CD8-positive, alpha-beta memory T cell (primary cell): ENCODE measurements around the gene FBLIM1. TPM values are rescaled to one million over a fixed set of nuclear protein-coding genes. Genes with fewer than 3 reads are reported as not detected.

Experiments used
- CTCF ChIA-PET: fragments of 350-600 bp; sonication (Branson Sonifier 250); formaldehyde crosslinking; loops from one replicate; lab custom pipeline; 2021; ENCODE audit warnings: antibody characterized with exemption; lab: Charles Lee
- POLR2A ChIA-PET: fragments of 350-600 bp; sonication (Branson Sonifier 250); formaldehyde crosslinking; loops from one replicate; lab custom pipeline; 2021; ENCODE audit warnings: antibody characterized with exemption; lab: Charles Lee
- DNase-seq, 5 donors: peaks; one replicate each; pipeline versions ENCODE4 v3.0.0 to v3.0.0-alpha.2; 2020 to 2022; ENCODE audit warnings: mixed read lengths in 1 of 5
- H3K27ac ChIP-seq: one replicate; pipeline ENCODE4 v1.7.0; 2013; ENCODE audit warnings: low read depth, mild to moderate bottlenecking, low read length, moderate library complexity
- H3K27me3 ChIP-seq: 2 replicates; pipeline ENCODE4 v1.7.0; 2013; ENCODE audit warnings: low read length, mild to moderate bottlenecking; ENCODE audit not compliant: insufficient read depth, poor library complexity, severe bottlenecking
- H3K36me3 ChIP-seq: 2 replicates; pipeline ENCODE4 v1.7.0; 2013; ENCODE audit warnings: mild to moderate bottlenecking, low read length, moderate library complexity; ENCODE audit not compliant: insufficient read depth
- H3K4me1 ChIP-seq: 2 replicates; pipeline ENCODE4 v1.7.0; 2013; ENCODE audit warnings: mild to moderate bottlenecking, low read length, moderate library complexity; ENCODE audit not compliant: insufficient read depth
- H3K4me3 ChIP-seq: 2 replicates; pipeline ENCODE4 v1.7.0; 2013; ENCODE audit warnings: mild to moderate bottlenecking, low read length
- H3K9me3 ChIP-seq: 2 replicates; pipeline ENCODE4 v1.7.0; 2013; ENCODE audit warnings: mild to moderate bottlenecking, low read length
- H3K27ac Mint-ChIP-seq, 8 donors: one replicate each; pipeline ENCODE4 v1.8.0; 2020 to 2021; ENCODE audit warnings: mixed read lengths in 8 of 8, mild to moderate bottlenecking in 6 of 8, inconsistent platforms in 3 of 8, moderate library complexity in 3 of 8
- H3K27me3 Mint-ChIP-seq, 2 donors: one replicate each; pipeline ENCODE4 v1.8.0; 2020 to 2021; ENCODE audit warnings: mixed read lengths in 2 of 2, mild to moderate bottlenecking in 1 of 2, moderate library complexity in 1 of 2
- H3K36me3 Mint-ChIP-seq, 3 donors: one replicate each; pipeline ENCODE4 v1.8.0; 2020 to 2021; ENCODE audit warnings: mixed read lengths in 3 of 3, inconsistent platforms in 1 of 3, mild to moderate bottlenecking in 1 of 3
- H3K4me1 Mint-ChIP-seq, 3 donors: one replicate each; pipeline ENCODE4 v1.8.0; 2020 to 2021; ENCODE audit warnings: mixed read lengths in 3 of 3, inconsistent platforms in 1 of 3, mild to moderate bottlenecking in 1 of 3
- H3K4me3 Mint-ChIP-seq, 7 donors: one replicate each; pipeline ENCODE4 v1.8.0; 2020 to 2021; ENCODE audit warnings: mixed read lengths in 7 of 7, mild to moderate bottlenecking in 6 of 7, moderate library complexity in 4 of 7, inconsistent platforms in 2 of 7
- H3K9me3 Mint-ChIP-seq, 5 donors: one replicate each; pipeline ENCODE4 v1.8.0; 2020 to 2022; ENCODE audit warnings: mixed read lengths in 5 of 5, mild to moderate bottlenecking in 3 of 5, moderate library complexity in 2 of 5, inconsistent platforms in 1 of 5
- polyA plus RNA-seq: library from polyadenylated mRNA; unstranded; fragments of 300-500 nt; fragmentation: Illumina TruSeq; gene quantifications from one replicate; pipeline ENCODE4 v1.2.3, GENCODE V29; 2021
- total RNA-seq, 2 experiments: library from RNA; stranded (reverse); gene quantifications; one replicate each; pipeline ENCODE4 v1.2.3, GENCODE V29; 2021

The FBLIM1 gene
- total and polyA plus RNA-seq, 3 experiments from 2014 or later: not detected

DNA sequence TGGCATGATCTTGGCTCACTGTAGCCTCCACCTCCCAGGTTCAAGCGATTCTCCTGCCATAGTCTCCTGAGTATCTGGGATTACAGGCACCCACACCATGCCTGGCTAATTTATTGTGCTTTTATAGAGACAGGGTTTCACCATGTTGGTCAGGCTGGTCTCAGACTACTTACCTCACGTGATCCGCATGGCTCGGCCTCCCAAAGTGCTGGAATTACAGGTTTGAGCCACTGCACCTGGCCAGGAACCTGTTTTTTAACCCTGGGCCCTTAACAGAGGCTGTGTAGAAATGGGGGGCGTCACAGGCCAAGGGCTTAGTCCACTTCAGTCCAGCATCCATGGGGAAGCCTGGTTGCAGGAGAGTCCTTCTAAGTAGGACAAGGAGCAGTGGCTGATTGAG lies 9.3 kb downstream of the FBLIM1 start:
- Histone ChIP-seq H3K27ac (no peak overlapping the region), H3K4me1 (no peaks in the 10 kb centered on the region), H3K9me3 (no peaks in the 10 kb centered on the region), H3K4me3 (no peak overlapping the region), H3K27me3 (peaks cover 3% of the 10 kb centered on the region), H3K36me3 (no peaks in the 10 kb centered on the region)
- Mint-ChIP-seq H3K4me1 (no peaks in the 10 kb centered on the region), H3K27ac (no peak overlapping the region), H3K27me3 (peaks cover 24 to 37% of the 10 kb centered on the region in 2 donors), H3K9me3 (no peaks in the 10 kb centered on the region), H3K36me3 (no peaks in the 10 kb centered on the region), H3K4me3 (no peak overlapping the region)
- ChIA-PET POLR2A (no interaction called here), CTCF (no interaction called here)
- no peak for DNase-seq

DNA sequence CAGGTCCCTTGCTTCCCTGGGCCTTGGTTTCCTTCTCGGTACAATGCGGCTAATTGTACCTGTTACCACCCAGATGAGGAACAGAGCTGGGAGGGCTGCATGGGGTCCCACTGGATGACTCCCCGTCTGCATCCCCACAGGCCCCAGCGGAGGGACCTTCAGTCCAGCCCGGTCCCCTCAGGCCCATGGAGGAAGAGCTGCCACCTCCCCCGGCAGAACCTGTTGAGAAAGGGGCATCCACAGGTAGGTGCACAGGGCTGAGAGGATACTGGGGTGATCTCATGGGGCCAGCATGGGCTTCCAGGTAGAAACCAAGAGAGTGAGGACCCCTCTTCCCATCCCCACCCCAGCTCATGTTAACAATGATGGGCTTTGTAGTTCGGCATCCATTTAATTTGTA lies 9.8 kb downstream of the FBLIM1 start:
- no peaks in the 10 kb centered on the region for H3K36me3 Mint-ChIP-seq
- no peak overlapping the region for H3K27ac Mint-ChIP-seq
- no peaks in the 10 kb centered on the region for H3K9me3 ChIP-seq
- no peak overlapping the region for H3K27ac ChIP-seq
- H3K4me1 Mint-ChIP-seq: no peaks in the 10 kb centered on the region
- no peaks in the 10 kb centered on the region for H3K4me1 ChIP-seq
- CTCF ChIA-PET: interaction anchor here (0.8 kb wide), 1 partner anchor 24 kb away, joined by 4 read pairs; no protein-coding TSS in a partner anchor
- DNase-seq: no peak
- H3K27me3 Mint-ChIP-seq: peaks cover 24 to 37% of the 10 kb centered on the region in 2 donors
- H3K27me3 ChIP-seq: peaks cover 3% of the 10 kb centered on the region
- H3K36me3 ChIP-seq: no peaks in the 10 kb centered on the region
- POLR2A ChIA-PET: no interaction called here
- H3K4me3 Mint-ChIP-seq: no peak overlapping the region
- no peak overlapping the region for H3K4me3 ChIP-seq
- H3K9me3 Mint-ChIP-seq: peaks cover 0 to 1% (median 0%) of the 10 kb centered on the region in 5 donors

DNA sequence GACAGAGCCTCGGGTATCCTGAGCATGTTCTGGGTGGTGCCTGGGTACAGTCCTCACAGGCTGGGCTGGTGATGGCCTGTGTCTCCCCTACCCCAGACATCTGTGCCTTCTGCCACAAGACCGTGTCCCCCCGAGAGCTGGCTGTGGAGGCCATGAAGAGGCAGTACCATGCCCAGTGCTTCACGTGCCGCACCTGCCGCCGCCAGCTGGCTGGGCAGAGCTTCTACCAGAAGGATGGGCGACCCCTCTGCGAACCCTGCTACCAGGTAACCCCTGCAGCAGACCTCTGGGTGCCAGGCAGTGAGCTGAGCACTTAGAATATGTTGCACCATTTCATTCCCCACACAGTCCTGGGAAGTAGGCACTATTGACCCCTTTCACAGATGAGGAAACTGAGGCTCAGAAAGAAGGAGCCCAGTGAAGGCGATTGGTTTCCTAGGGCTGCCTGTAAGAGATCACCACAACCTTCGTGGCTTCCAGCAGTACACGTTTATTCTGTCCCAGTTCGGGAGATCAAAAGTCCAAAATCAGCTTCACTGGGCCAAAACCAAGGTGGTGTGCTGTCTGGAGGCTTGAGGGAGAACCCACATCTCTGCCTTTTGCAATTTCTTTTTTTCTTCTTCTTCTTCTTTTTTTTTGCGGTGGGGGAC lies 11.8 kb downstream of the FBLIM1 start:
- no peak overlapping the region for H3K4me3 Mint-ChIP-seq

DNA sequence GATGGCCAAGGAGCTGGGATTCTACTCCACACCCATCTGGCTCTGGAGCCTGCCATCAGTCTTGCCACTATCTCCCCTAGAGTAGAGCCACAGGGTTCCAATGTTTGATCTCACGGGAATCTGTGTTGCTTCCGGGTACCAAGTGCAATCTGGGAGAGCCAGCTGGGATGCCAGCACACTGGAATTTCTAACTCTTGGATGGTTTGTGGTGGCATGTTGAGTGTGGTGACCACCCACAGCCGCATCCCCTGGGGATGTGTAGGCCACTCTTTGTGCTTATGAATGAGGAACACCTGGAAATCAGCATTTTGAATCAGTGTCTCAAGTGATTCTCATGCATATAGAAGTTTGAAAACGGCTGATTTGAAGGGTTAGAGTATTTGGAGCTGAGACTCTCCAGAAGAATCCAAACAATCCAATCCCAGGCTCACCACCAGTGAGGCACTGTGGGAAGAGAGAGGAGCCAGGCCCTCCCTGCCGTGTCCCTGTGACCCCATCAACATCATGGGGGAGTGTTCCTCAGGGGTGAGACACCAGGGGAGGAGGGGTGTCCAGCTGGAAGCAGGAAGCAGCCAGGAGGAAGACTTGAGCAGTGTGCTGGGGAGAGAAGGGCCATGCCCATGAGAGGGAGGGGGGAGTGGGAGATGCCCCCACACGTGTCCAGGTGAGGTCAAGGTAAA lies 13.4 kb downstream of the FBLIM1 start:
- no peaks in the 10 kb centered on the region for H3K36me3 ChIP-seq
- peaks cover 0 to 4% (median 0%) of the 10 kb centered on the region in 5 donors for H3K9me3 Mint-ChIP-seq
- H3K4me1 Mint-ChIP-seq: no peaks in the 10 kb centered on the region
- H3K4me3 ChIP-seq: no peak overlapping the region
- no peak overlapping the region for H3K27ac ChIP-seq
- no peaks in the 10 kb centered on the region for H3K4me1 ChIP-seq
- ChIA-PET CTCF (no interaction called here), POLR2A (no interaction called here)
- peaks cover 3% of the 10 kb centered on the region for H3K27me3 ChIP-seq
- H3K9me3 ChIP-seq: no peaks in the 10 kb centered on the region
- no peak overlapping the region for H3K4me3 Mint-ChIP-seq
- no peak for DNase-seq
- H3K27ac Mint-ChIP-seq: no peak overlapping the region
- peaks cover 15 to 24% of the 10 kb centered on the region in 2 donors for H3K27me3 Mint-ChIP-seq
- H3K36me3 Mint-ChIP-seq: no peaks in the 10 kb centered on the region

More for the DNA sequence above, 11.8 kb downstream of the FBLIM1 start:
- ChIA-PET POLR2A (no interaction called here), CTCF (no interaction called here)
- peaks cover 0 to 4% (median 0%) of the 10 kb centered on the region in 5 donors for H3K9me3 Mint-ChIP-seq
- DNase-seq: no peak
- H3K36me3 ChIP-seq: no peaks in the 10 kb centered on the region
- H3K4me1 Mint-ChIP-seq: no peaks in the 10 kb centered on the region
- H3K4me3 ChIP-seq: no peak overlapping the region
- H3K27ac ChIP-seq: no peak overlapping the region
- no peak overlapping the region for H3K27ac Mint-ChIP-seq
- no peaks in the 10 kb centered on the region for H3K36me3 Mint-ChIP-seq
- H3K9me3 ChIP-seq: no peaks in the 10 kb centered on the region
- H3K27me3 Mint-ChIP-seq: peaks cover 16 to 30% of the 10 kb centered on the region in 2 donors
- no peaks in the 10 kb centered on the region for H3K4me1 ChIP-seq
- peaks cover 3% of the 10 kb centered on the region for H3K27me3 ChIP-seq

DNA sequence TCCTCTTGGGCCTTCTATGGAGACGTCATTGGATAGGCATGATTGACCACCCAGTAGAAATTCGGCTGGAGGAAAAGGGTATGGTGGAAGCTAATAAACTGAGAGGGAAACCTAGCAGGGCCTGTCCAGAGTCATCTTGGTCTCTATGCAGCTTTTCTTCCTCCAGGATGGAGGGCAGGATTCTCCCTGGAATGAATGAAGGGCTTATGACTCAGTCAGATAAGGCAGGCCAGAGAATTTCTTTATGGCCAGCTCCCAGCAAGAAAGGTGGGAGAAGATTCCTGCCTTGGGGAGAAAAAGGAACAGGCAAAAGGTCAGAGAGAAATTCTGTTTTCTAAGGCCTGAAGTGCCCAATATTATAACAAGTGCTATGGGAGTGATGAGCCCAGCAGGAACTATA lies 17.1 kb downstream of the FBLIM1 start:
- Mint-ChIP-seq H3K9me3 (peaks cover 0 to 4% (median 0%) of the 10 kb centered on the region in 5 donors), H3K4me3 (no peak overlapping the region)
- POLR2A ChIA-PET: interaction anchor here (0.6 kb wide), 1 partner anchor 53 kb away, joined by 6 read pairs; no protein-coding TSS in a partner anchor

DNA sequence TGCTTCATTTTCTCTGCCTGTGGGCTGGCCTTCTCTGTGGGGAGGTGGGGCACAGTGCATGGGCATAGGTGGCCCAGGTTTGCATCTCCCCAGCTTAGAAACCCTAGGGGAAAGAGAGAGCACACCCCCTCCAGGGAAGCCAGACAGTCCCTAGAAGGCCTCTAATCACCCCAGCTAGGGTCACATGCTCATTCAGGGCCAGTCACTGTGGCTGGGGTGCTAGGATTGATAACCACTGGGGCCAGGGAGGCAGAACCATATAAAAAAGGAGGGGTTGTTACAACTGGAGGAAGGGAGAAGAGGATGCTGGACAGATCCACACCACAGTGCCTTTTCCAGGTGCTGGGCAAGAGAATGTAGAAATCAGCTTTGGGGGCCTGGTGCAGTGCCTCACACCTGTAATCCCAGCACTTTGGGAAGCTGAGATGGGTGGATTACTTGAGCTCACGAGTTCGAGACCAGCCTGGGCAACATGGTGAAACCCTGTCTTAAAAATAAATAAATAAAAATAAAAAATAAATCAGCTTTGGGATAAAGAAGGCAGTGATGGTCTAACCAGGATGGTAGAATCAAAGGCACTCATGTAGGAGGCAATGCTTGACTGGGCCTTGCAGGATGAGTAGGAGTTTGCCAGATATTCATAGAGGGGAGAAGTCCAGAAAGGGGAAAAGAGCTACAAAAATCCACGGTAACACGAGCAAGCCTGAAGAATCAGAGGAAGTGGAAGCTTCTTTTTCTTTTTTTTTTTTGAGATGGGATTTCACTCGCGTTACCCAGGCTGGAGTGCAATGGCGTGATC lies 19.5 kb downstream of the FBLIM1 start:
- Mint-ChIP-seq H3K4me1 (no peaks in the 10 kb centered on the region), H3K4me3 (no peak overlapping the region), H3K27ac (peak overlapping the region in 1 of 8 donors; percentile 29), H3K27me3 (peaks cover 0 to 4% of the 10 kb centered on the region in 2 donors), H3K36me3 (no peaks in the 10 kb centered on the region), H3K9me3 (peaks cover 0 to 4% (median 0%) of the 10 kb centered on the region in 5 donors)
- Histone ChIP-seq H3K4me3 (no peak overlapping the region), H3K36me3 (no peaks in the 10 kb centered on the region), H3K4me1 (no peaks in the 10 kb centered on the region), H3K27ac (no peak overlapping the region), H3K9me3 (no peaks in the 10 kb centered on the region), H3K27me3 (no peaks in the 10 kb centered on the region)
- peak in 1 of 5 donors; percentile 35 for DNase-seq
- POLR2A ChIA-PET: no interaction called here
- CTCF ChIA-PET: interaction anchor here (1.1 to 2.0 kb wide), 2 partner anchors 14 to 377 kb away, joined by 3 to 7 read pairs; no protein-coding TSS in a partner anchor

More for the DNA sequence above, 17.1 kb downstream of the FBLIM1 start:
- no peak for DNase-seq
- Histone ChIP-seq H3K4me3 (no peak overlapping the region), H3K4me1 (no peaks in the 10 kb centered on the region), H3K27me3 (peaks cover 3% of the 10 kb centered on the region), H3K36me3 (no peaks in the 10 kb centered on the region), H3K9me3 (no peaks in the 10 kb centered on the region), H3K27ac (no peak overlapping the region)
- peaks cover 10 to 15% of the 10 kb centered on the region in 2 donors for H3K27me3 Mint-ChIP-seq
- H3K36me3 Mint-ChIP-seq: no peaks in the 10 kb centered on the region
- CTCF ChIA-PET: interaction anchor here (0.5 kb wide), 1 partner anchor 244 kb away, joined by 3 read pairs; no protein-coding TSS in a partner anchor
- H3K4me1 Mint-ChIP-seq: no peaks in the 10 kb centered on the region
- H3K27ac Mint-ChIP-seq: peak overlapping the region in 1 of 8 donors; percentile 36

DNA sequence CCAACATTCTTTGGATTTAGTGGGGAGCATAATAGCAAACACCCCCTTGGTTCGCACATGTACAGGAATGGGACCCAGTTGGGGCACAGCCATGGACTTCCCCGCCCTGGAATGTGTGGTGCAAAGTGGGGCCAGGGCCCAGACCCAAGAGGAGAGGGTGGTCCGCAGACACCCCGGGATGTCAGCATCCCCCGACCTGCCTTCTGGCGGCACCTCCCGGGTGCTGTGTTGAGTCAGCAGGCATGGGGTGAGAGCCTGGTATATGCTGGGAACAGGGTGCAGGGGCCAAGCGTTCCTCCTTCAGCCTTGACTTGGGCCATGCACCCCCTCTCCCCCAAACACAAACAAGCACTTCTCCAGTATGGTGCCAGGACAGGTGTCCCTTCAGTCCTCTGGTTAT lies 27.1 kb downstream of the FBLIM1 start:
- H3K27me3 ChIP-seq: no peaks in the 10 kb centered on the region
- peaks cover 0 to 2% (median 0%) of the 10 kb centered on the region in 3 donors for H3K4me1 Mint-ChIP-seq
- no peak overlapping the region for H3K27ac Mint-ChIP-seq
- DNase-seq: no peak
- ChIA-PET POLR2A (no interaction called here), CTCF (no interaction called here)
- H3K4me3 ChIP-seq: no peak overlapping the region
- H3K36me3 ChIP-seq: no peaks in the 10 kb centered on the region
- H3K9me3 ChIP-seq: no peaks in the 10 kb centered on the region
- H3K27me3 Mint-ChIP-seq: peaks cover 2 to 17% of the 10 kb centered on the region in 2 donors
- no peak overlapping the region for H3K27ac ChIP-seq
- H3K4me3 Mint-ChIP-seq: no peak overlapping the region
- no peaks in the 10 kb centered on the region for H3K4me1 ChIP-seq
- H3K9me3 Mint-ChIP-seq: no peaks in the 10 kb centered on the region
- H3K36me3 Mint-ChIP-seq: no peaks in the 10 kb centered on the region
